SK-N-SH treated with all-trans-retinoic acid at 6 μM for 48 hours (cell line): ENCODE measurements around the gene PTPRB.

Experiments
- ZFP30 ChIP-seq: fragments of 450-650 bp; formaldehyde crosslinking; IDR thresholded peaks from 2 replicates; pipeline ENCODE4 v1.5.0; 2022; ENCODE audit warnings: mild to moderate bottlenecking, moderate library complexity
- TF ChIP-seq, protein P1 (sequence below): fragments of 250-450 bp; sonication (Bioruptor Pico); IDR thresholded peaks from 2 replicates; pipeline ENCODE4 v1.8.0; 2020; ENCODE audit warnings: mild to moderate bottlenecking, moderate library complexity, borderline replicate concordance

DNA sequence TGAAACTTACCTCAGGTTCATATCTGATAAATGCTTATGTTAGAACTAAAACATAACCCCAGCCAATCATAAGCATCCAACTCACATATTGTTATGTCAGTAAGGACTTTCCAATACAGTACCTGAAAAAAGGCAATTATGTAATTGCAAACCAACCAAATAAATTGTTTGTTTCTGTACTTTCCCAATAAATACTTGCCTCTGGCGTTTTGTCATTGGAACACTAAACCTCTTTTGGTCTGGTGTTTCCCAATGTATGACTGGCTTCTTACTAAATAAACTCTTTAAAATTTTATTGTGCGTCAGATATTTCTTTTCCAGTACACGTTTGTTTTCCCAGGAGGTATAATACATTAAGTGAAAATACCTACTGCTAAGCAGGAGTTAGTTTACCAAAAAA lies 6.7 kb upstream of the PTPRB start:
- TF ChIP-seq ZFP30 (CRISPR knock-in tag): no peak
- TF ChIP-seq, protein P1, sequence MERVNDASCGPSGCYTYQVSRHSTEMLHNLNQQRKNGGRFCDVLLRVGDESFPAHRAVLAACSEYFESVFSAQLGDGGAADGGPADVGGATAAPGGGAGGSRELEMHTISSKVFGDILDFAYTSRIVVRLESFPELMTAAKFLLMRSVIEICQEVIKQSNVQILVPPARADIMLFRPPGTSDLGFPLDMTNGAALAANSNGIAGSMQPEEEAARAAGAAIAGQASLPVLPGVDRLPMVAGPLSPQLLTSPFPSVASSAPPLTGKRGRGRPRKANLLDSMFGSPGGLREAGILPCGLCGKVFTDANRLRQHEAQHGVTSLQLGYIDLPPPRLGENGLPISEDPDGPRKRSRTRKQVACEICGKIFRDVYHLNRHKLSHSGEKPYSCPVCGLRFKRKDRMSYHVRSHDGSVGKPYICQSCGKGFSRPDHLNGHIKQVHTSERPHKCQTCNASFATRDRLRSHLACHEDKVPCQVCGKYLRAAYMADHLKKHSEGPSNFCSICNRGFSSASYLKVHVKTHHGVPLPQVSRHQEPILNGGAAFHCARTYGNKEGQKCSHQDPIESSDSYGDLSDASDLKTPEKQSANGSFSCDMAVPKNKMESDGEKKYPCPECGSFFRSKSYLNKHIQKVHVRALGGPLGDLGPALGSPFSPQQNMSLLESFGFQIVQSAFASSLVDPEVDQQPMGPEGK: no peak
